Tibial artery (tissue), 4 donors: ENCODE measurements around the gene ANKIB1.

Experiments used
- DNase-seq, 2 donors: peaks; one replicate each; pipeline ENCODE4 v3.0.0-alpha.2; 2019
- H3K27ac ChIP-seq, 2 donors: fragments of 200-600 bp; sonication (generic) in 1 of 2; 1 replicate in 1 of 2; 2 replicates in 1 of 2; pipeline ENCODE4 v1.5.1; 2018 to 2019; ENCODE audit warnings: mild to moderate bottlenecking in 1 of 2
- H3K27me3 ChIP-seq, 2 donors: fragments of 200-600 bp; sonication (generic) in 1 of 2; one replicate each; pipeline versions ENCODE4 v1.5.1 to v1.6.0; 2016 to 2019
- H3K36me3 ChIP-seq, 3 donors: fragments of 200-600 bp; sonication (generic) in 2 of 3; one replicate each; pipeline ENCODE4 v1.5.1; 2016 to 2019; ENCODE audit warnings: mild to moderate bottlenecking in 2 of 3
- H3K4me1 ChIP-seq, 4 donors: fragments of 200-600 bp; sonication (generic) in 2 of 4; 1 replicate in 3 of 4; 2 replicates in 1 of 4; pipeline ENCODE4 v1.5.1; 2016 to 2019
- H3K4me3 ChIP-seq, 2 donors: fragments of 200-600 bp; sonication (generic) in 1 of 2; 1 replicate in 1 of 2; 2 replicates in 1 of 2; pipeline ENCODE4 v1.5.1; 2018 to 2019; ENCODE audit warnings: mild to moderate bottlenecking in 2 of 2
- H3K9me3 ChIP-seq, 3 donors: fragments of 200-600 bp; sonication (generic) in 1 of 3; one replicate each; pipeline ENCODE4 v1.5.1; 2016 to 2019
- CTCF ChIP-seq, 2 experiments: fragments of 200-600 bp in 1 of 2; fragments of 450-650 bp in 1 of 2; IDR thresholded peaks; one replicate each; pipeline ENCODE4 v1.5.1; 2017 to 2019; ENCODE audit warnings: antibody characterized with exemption in 2 of 2, mild to moderate bottlenecking in 1 of 2, moderate library complexity in 1 of 2
- intact Hi-C: fragments of 100-400 bp; cut with DNase I; formaldehyde crosslinking; loops from one replicate; pipeline ENCODE4 v1.15.0; 2023; ENCODE audit warnings: low total_unique reads

ANKIB1 gene

GRCh38 chr7:92268921-92269320 is 23.1 kb downstream of the ANKIB1 start:
- H3K27ac ChIP-seq: no peak overlapping the region
- no peak for TF ChIP-seq CTCF (IDR thresholded peaks at IDR 0.05)
- no peaks in the 10 kb centered on the region for H3K27me3 ChIP-seq
- no peak overlapping the region for H3K4me3 ChIP-seq
- H3K9me3 ChIP-seq: no peaks in the 10 kb centered on the region
- H3K36me3 ChIP-seq: no peaks in the 10 kb centered on the region
- no peak for DNase-seq
- intact Hi-C loops: no loop called here
- H3K4me1 ChIP-seq: no peaks in the 10 kb centered on the region

- DNase-seq: no peak
- Histone ChIP-seq H3K27ac (no peak overlapping the region), H3K27me3 (no peaks in the 10 kb centered on the region), H3K9me3 (no peaks in the 10 kb centered on the region), H3K36me3 (no peaks in the 10 kb centered on the region), H3K4me3 (no peak overlapping the region), H3K4me1 (peaks cover 0 to 26% (median 13%) of the 10 kb centered on the region in 4 donors)
- intact Hi-C loops: no loop called here
- TF ChIP-seq CTCF (IDR thresholded peaks at IDR 0.05): no peak
These were observed 29.6 kb downstream of the ANKIB1 start for GRCh38 chr7:92275327-92275726.

GRCh38 chr7:92276460-92276864 is 30.7 kb downstream of the ANKIB1 start:
- no peak overlapping the region for H3K4me3 ChIP-seq
- peaks cover 0 to 32% (median 14%) of the 10 kb centered on the region in 4 donors for H3K4me1 ChIP-seq
- TF ChIP-seq CTCF (IDR thresholded peaks at IDR 0.05): no peak
- H3K27ac ChIP-seq: no peak overlapping the region
- H3K36me3 ChIP-seq: no peaks in the 10 kb centered on the region
- no peak for DNase-seq
- no peaks in the 10 kb centered on the region for H3K27me3 ChIP-seq
- no peaks in the 10 kb centered on the region for H3K9me3 ChIP-seq
- intact Hi-C loops: no loop called here

- no peak for DNase-seq
- TF ChIP-seq CTCF (IDR thresholded peaks at IDR 0.05): no peak
- no peaks in the 10 kb centered on the region for H3K9me3 ChIP-seq
- H3K4me1 ChIP-seq: peaks cover 0 to 54% (median 23%) of the 10 kb centered on the region in 4 donors
- H3K27me3 ChIP-seq: no peaks in the 10 kb centered on the region
- peak overlapping the region; percentile 4 to 26 for H3K27ac ChIP-seq
- no peaks in the 10 kb centered on the region for H3K36me3 ChIP-seq
- no peak overlapping the region for H3K4me3 ChIP-seq
- intact Hi-C loops: no loop called here
These were observed 33.7 kb downstream of the ANKIB1 start for GRCh38 chr7:92279396-92280031.

- Histone ChIP-seq H3K27ac (no peak overlapping the region), H3K4me1 (peaks cover 0 to 54% (median 23%) of the 10 kb centered on the region in 4 donors), H3K36me3 (no peaks in the 10 kb centered on the region), H3K27me3 (no peaks in the 10 kb centered on the region), H3K9me3 (no peaks in the 10 kb centered on the region), H3K4me3 (no peak overlapping the region)
- intact Hi-C loops: no loop called here
- no peak for DNase-seq
- TF ChIP-seq CTCF (IDR thresholded peaks at IDR 0.05): no peak
These were observed 35.3 kb downstream of the ANKIB1 start for GRCh38 chr7:92281031-92281430.
